Pancreas (tissue), 10 donors: Measurements from ENCODE around the gene MAST1. TPM values are rescaled to one million over a fixed set of nuclear protein-coding genes. Genes with fewer than 3 reads are reported as not detected.
A peak's percentile ranks its signal among the peaks of the same experiment; 100 is the strongest.

Experiments
- ATAC-seq, 4 donors: fragments of 200-7000 bp; cut with Tn5 transposase; one replicate each; pipeline versions ENCODE4 v1.8.0 to v1.9.1; 2020; ENCODE audit warnings: mild to moderate bottlenecking in 4 of 4, moderate library complexity in 4 of 4
- DNase-seq, 6 donors: peaks; one replicate each; pipeline ENCODE4 v3.0.0-alpha.2; 2020
- FAIRE-seq: peaks from 2 replicates; lab custom pipeline; 2012; peaks lifted over from hg19 to GRCh38; lab: Jason Lieb, UNC
- H3K27ac ChIP-seq, 4 donors: fragments of 200-600 bp; sonication (generic); 1 replicate in 3 of 4; 2 replicates in 1 of 4; pipeline versions ENCODE4 v1.5.0 to v1.8.0; 2020
- H3K27me3 ChIP-seq, 4 donors: fragments of 200-600 bp; one replicate each; pipeline ENCODE4 v1.8.0; 2021
- H3K36me3 ChIP-seq, 3 donors: fragments of 200-600 bp; sonication (generic) in 1 of 3; one replicate each; pipeline versions ENCODE4 v1.5.0 to v1.8.0; 2020 to 2021
- H3K4me1 ChIP-seq, 3 donors: fragments of 200-600 bp; one replicate each; pipeline ENCODE4 v1.8.0; 2021
- H3K4me3 ChIP-seq, 4 donors: fragments of 200-600 bp; sonication (generic) in 2 of 4; one replicate each; pipeline versions ENCODE4 v1.5.0 to v1.8.0; 2020 to 2021
- H3K9me3 ChIP-seq, 4 donors: fragments of 200-600 bp; one replicate each; pipeline ENCODE4 v1.8.0; 2021
- CTCF ChIP-seq, 4 donors: fragments of 200-600 bp; sonication (generic) in 3 of 4; IDR thresholded peaks; one replicate each; pipeline versions ENCODE4 v1.5.0 to v1.8.0; 2021; ENCODE audit warnings: antibody characterized with exemption in 4 of 4
- WGBS, 2 donors: extraction: QIAGEN DNeasy Blood & Tissue Kit; methylation state at CpG; one replicate each; pipeline ENCODE4 v1.1.7; 2013; 5-methylcytosine and 5-hydroxymethylcytosine counted together
- intact Hi-C, 3 donors: fragments of 100-400 bp; cut with DNase I; formaldehyde crosslinking; loops; one replicate each; pipeline versions ENCODE4 v1.11.1 to v1.14.2; 2022
- polyA plus RNA-seq, 2 donors: library from polyadenylated mRNA; stranded (reverse); fragments of 200-250 nt; gene quantifications; one replicate each; pipeline ENCODE4 v1.2.3, GENCODE V29; 2013
- total RNA-seq, 6 donors: library from RNA; stranded (reverse); fragmentation: NEBNext Ultra II Directional in 4 of 6; extraction: Animal tissue kit (Norgen Biotek cat#: 25700) in 4 of 6; gene quantifications; one replicate each; pipeline versions ENCODE4 v1.2.1 to v1.2.4, GENCODE V29; 2021 to 2023
- donor health status: healthy with polysubstance abuse.
- donor health status: DM: no; HTN: no; CAD: no; lungs with moderate emphysema.
- donor health status: DM: no; HTN: no; CAD: no.
- donor health status: control.
- donor health status: control.
- donor health status: Bipolar disorder and iron deficiency.
- donor health status: DM: yes; HTN: yes; CAD: no.
- donor health status: DM: no; HTN: no; CAD: no.
- donor health status: DM: no; HTN: no; CAD: no.
- donor health status: DM: yes; HTN: yes; CAD: no.

Gene MAST1
- total and polyA plus RNA-seq, 8 donors = 0.23 to 7.3 (median 0.91) TPM

- ATAC-seq = no peak
Measured at GRCh38 chr19:12865746-12866415, 27.6 kb downstream of the MAST1 start.

GRCh38 chr19:12866416-12867119 lies 28.3 kb downstream of the MAST1 start:
- FAIRE-seq (no peak), DNase-seq (peak in 2 of 6 donors; percentile 48 to 52), ATAC-seq (peak; percentile 29 to 75 (median 58))
- Histone ChIP-seq H3K9me3 (no peaks in the 10 kb centered on the region), H3K27me3 (no peaks in the 10 kb centered on the region), H3K36me3 (no peaks in the 10 kb centered on the region), H3K4me1 (no peaks in the 10 kb centered on the region), H3K27ac (no peak overlapping the region), H3K4me3 (peak overlapping the region in 1 of 4 donors; percentile 36)
- no peak for TF ChIP-seq CTCF (IDR thresholded peaks at IDR 0.05)
- 75 to 81% methylated on average over 29 of the region's 29 CpGs for WGBS, 2 donors
- intact Hi-C loops = no loop called here

More at GRCh38 chr19:12865746-12866415, 27.6 kb downstream of the MAST1 start:
- H3K27ac ChIP-seq = no peak overlapping the region
- H3K4me1 ChIP-seq = no peaks in the 10 kb centered on the region
- DNase-seq = no peak
- 80 to 82% methylated on average over 19 of the region's 19 CpGs for WGBS, 2 donors
- no peak overlapping the region for H3K4me3 ChIP-seq
- H3K36me3 ChIP-seq = no peaks in the 10 kb centered on the region
- intact Hi-C loops = no loop called here
- no peak for TF ChIP-seq CTCF (IDR thresholded peaks at IDR 0.05)
- FAIRE-seq = no peak
- H3K27me3 ChIP-seq = no peaks in the 10 kb centered on the region
- H3K9me3 ChIP-seq = no peaks in the 10 kb centered on the region

- peak; percentile 49 to 86 (median 76) for DNase-seq
- peak; percentile 79 to 93 (median 84) for ATAC-seq
- 10 to 16% methylated on average over 49 to 51 of the region's 51 CpGs for WGBS, 2 donors
- no peaks in the 10 kb centered on the region for H3K27me3 ChIP-seq
- intact Hi-C loops = no loop called here
- no peaks in the 10 kb centered on the region for H3K4me1 ChIP-seq
- peak overlapping the region; percentile 7 to 39 (median 24) for H3K4me3 ChIP-seq
- H3K36me3 ChIP-seq = no peaks in the 10 kb centered on the region
- H3K9me3 ChIP-seq = no peaks in the 10 kb centered on the region
- FAIRE-seq = no peak
- no peak for TF ChIP-seq CTCF (IDR thresholded peaks at IDR 0.05)
- H3K27ac ChIP-seq = peak overlapping the region in 1 of 4 donors; percentile 19
Measured at GRCh38 chr19:12867120-12868099, 29.1 kb downstream of the MAST1 start.

GRCh38 chr19:12868540-12869112 lies 30.3 kb downstream of the MAST1 start:
- Histone ChIP-seq H3K4me3 (no peak overlapping the region), H3K27ac (no peak overlapping the region), H3K36me3 (no peaks in the 10 kb centered on the region), H3K4me1 (no peaks in the 10 kb centered on the region), H3K9me3 (no peaks in the 10 kb centered on the region), H3K27me3 (no peaks in the 10 kb centered on the region)
- TF ChIP-seq CTCF (IDR thresholded peaks at IDR 0.05) = no peak
- intact Hi-C loops = no loop called here
- FAIRE-seq (no peak), DNase-seq (no peak), ATAC-seq (no peak)
- 88% methylated on average over 10 of the region's 10 CpGs for WGBS, 2 donors
